ENCODE measurements around the gene HOXD12.

HOXD12 gene

GRCh38 chr2:176136374-176137251 is 37.0 kb downstream of the HOXD12 start:
- peak; percentile 37 to 51 for DNase-seq

GRCh38 chr2:176137252-176137580 is 37.6 kb downstream of the HOXD12 start:
- no peak for DNase-seq

- DNase-seq = no peak
Observed at GRCh38 chr2:176137906-176138305, 38.3 kb downstream of the HOXD12 start.

GRCh38 chr2:176138526-176138922 is 38.9 kb downstream of the HOXD12 start:
- DNase-seq = peak; percentile 46 to 48

DNA sequence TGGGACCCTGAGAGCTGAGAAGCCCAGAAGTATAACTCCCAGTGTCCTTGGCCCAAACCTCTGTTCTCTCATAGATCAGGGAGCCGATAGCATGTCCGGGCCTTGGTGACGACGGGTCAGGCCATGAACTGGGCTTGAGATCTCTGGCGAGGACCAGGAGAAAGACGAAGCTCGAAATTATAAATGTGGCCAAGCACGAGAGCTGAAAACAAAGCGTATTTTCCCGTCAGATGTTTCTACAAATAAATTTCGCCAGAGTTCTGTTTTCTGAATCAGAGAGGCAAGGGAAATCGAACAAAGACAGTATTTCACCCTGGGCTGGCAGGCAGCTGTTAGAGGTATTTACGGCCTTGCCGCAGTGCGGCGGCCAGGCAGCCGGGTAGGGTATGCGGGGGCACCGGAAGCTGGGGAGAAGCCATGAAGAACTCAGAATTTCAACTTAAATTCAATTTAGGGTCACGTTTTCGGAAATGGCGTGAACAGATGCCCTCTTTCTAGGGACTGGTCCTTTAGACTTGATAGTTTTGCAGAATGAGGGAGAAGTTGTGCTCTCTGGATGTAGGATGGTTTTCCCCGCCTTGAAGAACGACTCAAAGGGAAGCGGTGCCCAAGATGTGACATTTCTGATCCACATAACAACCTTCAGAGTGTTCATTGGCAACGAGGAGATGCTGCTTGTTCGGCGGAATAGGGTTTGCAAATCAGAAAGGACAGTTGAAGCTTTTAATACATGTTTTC is 39.5 kb downstream of the HOXD12 start:
- no peak for DNase-seq

DNA sequence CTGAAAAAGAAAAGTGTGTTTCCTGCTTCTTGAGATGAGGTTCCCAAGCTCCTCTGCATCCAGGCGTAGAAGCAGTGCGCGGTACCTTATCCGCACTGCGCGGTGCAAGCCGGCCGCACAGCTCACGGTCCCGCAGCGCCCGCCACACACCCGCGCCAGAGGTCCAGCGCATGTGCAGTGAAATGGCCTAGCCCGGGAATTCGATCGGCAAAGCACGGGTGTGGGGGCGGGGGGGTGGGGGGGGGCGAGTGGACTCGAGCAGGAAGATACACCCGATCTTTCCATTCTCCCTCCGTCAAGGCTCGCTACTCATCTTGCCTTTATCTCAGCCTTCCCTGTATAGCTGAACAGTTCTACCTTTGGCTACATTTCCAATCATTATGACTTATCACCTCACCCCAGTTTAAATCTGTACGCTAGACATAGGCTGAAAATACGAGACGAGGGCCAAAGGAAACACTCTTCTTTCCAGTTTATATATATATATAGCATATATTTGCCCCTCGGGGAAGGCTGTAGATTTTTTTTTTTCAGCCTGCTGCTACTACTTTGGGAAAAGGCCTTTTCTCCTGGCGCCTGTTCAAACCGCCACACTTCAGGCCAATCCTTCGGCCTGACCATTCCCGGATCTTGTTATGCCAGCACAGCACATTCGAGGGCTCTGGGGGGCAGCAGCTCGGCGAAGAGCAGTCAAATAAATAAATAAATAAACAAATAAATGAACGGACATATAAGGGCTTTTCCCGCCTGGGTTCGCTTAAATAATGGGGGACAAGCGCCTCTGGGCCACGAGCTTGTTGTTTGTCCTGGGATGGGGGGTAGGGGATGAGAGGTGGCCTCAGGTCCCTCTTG is 40.3 kb downstream of the HOXD12 start:
- DNase-seq = peak; percentile 70 to 75

GRCh38 chr2:176140513-176141317 is 41.1 kb downstream of the HOXD12 start:
- DNase-seq = peak; percentile 86 to 91

- DNase-seq = no peak
Observed at GRCh38 chr2:176142281-176142680, 42.7 kb downstream of the HOXD12 start.

DNA sequence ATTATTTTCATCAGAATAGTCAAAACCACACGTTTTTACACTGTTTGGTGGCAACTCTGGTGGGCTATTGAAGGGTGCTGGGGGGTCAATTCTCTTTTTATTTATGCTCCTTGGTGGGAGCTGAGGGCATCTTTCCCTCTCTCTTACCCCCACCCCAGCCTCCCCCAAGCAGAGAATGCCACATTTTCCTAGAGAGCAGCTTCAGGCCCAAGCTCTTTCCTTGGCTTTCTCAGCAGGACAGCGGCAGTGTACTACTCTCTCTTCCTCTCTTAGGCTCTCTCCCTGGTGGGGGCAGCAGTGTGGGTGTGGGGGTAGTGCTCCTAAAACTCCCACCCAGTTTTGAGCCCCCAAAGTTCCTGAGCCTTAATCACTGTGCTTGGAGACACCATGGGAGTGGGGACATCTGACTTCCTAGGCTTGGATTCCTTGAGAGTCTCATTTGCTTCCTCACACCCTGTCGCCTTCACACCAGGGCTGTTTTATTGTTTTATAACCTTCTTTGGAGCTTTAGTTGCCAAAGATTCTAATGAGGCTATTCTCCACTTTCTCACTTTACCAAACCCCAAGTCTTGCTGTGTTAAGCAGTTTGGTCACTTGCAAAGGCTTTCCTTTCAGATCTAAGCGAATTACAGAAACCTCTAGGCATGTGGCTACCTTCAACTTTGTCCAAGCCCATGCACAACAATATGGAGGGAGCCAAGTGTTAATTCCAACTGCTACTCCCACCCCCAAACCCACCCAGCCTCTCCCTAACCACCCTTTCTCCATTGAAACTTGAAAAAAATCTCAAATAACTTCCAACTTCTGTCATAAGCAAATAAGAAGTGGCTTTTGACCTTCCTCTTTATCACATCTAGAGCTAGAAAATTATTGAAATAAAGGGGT is 45.7 kb downstream of the HOXD12 start:
- DNase-seq = no peak

- no peak for DNase-seq
Observed at GRCh38 chr2:176146101-176146500, 46.5 kb downstream of the HOXD12 start.

GRCh38 chr2:176146645-176147044 is 47.0 kb downstream of the HOXD12 start:
- DNase-seq = no peak

DNA sequence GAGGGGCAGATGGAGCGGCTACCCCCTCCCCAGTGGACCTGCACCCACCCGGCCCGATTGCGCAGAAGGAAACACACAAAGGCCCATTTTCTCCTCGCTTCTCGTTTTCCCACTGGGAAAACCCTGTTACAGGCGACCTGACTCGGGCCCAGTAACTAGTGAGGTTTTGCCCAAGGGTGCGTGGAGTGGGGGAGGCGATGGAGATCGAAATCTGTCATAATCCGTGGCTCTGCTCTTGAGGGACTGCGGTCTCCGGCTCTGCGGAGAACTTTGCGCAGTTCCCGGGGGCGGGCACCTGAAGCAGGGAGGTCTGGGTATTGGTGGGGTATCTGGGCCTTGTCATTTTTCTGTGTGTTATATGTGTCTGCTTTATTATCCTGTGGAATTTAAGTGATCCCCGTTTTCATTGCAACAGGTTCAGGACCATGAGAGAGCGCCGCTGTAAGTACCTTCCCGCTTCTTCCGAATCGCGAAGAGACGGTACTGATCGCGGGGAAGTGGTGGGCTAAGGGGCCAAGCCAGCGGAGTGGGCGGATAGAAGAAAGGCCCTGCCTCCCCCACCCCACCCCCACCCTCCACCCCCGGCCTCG is 47.7 kb downstream of the HOXD12 start:
- no peak for DNase-seq

- no peak for DNase-seq
Observed at GRCh38 chr2:176147800-176148496, 48.4 kb downstream of the HOXD12 start.

- no peak for DNase-seq
Observed at GRCh38 chr2:176148751-176149421, 49.3 kb downstream of the HOXD12 start.

GRCh38 chr2:176149481-176149938 is 49.9 kb downstream of the HOXD12 start:
- no peak for DNase-seq

GRCh38 chr2:176149939-176150583 is 50.5 kb downstream of the HOXD12 start:
- DNase-seq = no peak

- no peak for DNase-seq
Observed at GRCh38 chr2:176150584-176151441, 51.2 kb downstream of the HOXD12 start.
